Right lobe of liver (tissue), 4 donors: ENCODE measurements around the gene FMN2.

ENCODE experiments used
- CTCF ChIP-seq, 4 donors: fragments of 200-600 bp in 3 of 4; fragments of 450-650 bp in 1 of 4; IDR thresholded peaks; one replicate each; pipeline versions ENCODE4 v1.5.1 to v1.8.0; 2016 to 2022; ENCODE audit warnings: antibody characterized with exemption in 4 of 4, mild to moderate bottlenecking in 2 of 4
- POLR2A ChIP-seq: fragments of 450-650 bp; IDR thresholded peaks from one replicate; pipeline ENCODE4 v1.6.1; 2017; ENCODE audit warnings: antibody characterized with exemption, mild to moderate bottlenecking
- donor health status: DM: no; HTN: no; CAD: no.
- donor health status: DM: no; HTN: no; CAD: no.
- donor health status: DM: no; HTN: yes; CAD: no.

- TF ChIP-seq POLR2A (no peak), CTCF (IDR thresholded peaks at IDR 0.05) (no peak)
Observed at GRCh38 chr1:240314845-240315801, 223.4 kb downstream of the FMN2 start.
